Neural cell (in vitro differentiated cells): ENCODE measurements around the gene OR2V1. TPM values are rescaled to one million over a fixed set of nuclear protein-coding genes. Genes with fewer than 3 reads are reported as not detected.

Experiments
- H2AFZ ChIP-seq: fragments of 200-600, 300-800 bp; sonication (generic), shearing (Covaris generic); 2 replicates; pipeline ENCODE4 v1.6.0; 2014; ENCODE audit warnings: low read depth, mild to moderate bottlenecking, antibody characterized with exemption, low read length, moderate library complexity
- H3F3A ChIP-seq: fragments of 200-600 bp; shearing (Covaris generic); 2 replicates; pipeline ENCODE4 v1.6.1; 2016; ENCODE audit warnings: mild to moderate bottlenecking, moderate library complexity, mixed read lengths, antibody characterized with exemption, low read length; ENCODE audit not compliant: insufficient read depth, poor library complexity, severe bottlenecking
- H3K27ac ChIP-seq: fragments of 200-600, 300-800 bp; sonication (generic), shearing (Covaris generic); 2 replicates; pipeline ENCODE4 v1.5.1; 2014; ENCODE audit warnings: mild to moderate bottlenecking, low read length, moderate library complexity
- H3K27me3 ChIP-seq: fragments of 300-800, 200-600 bp; sonication (generic), shearing (Covaris generic); 2 replicates; pipeline ENCODE4 v1.6.0; 2014; ENCODE audit warnings: mild to moderate bottlenecking, low read depth, low read length, moderate library complexity; ENCODE audit not compliant: insufficient read depth
- H3K36me3 ChIP-seq: fragments of 300-800, 200-600 bp; sonication (generic), shearing (Covaris generic); 2 replicates; pipeline ENCODE4 v1.5.1; 2014; ENCODE audit warnings: mild to moderate bottlenecking, antibody characterized with exemption, low read length, moderate library complexity; ENCODE audit not compliant: insufficient read depth
- H3K4me2 ChIP-seq: fragments of 300-800, 200-600 bp; sonication (generic), shearing (Covaris generic); 2 replicates; pipeline ENCODE4 v1.6.0; 2014; ENCODE audit warnings: mild to moderate bottlenecking, low read length
- H3K4me3 ChIP-seq: fragments of 300-800, 200-600 bp; sonication (generic), shearing (Covaris generic); 2 replicates; pipeline ENCODE4 v1.5.1; 2014; ENCODE audit warnings: mild to moderate bottlenecking, low read length, moderate library complexity
- H3K79me2 ChIP-seq: fragments of 200-600 bp; shearing (Covaris generic); replicated peaks from 2 replicates; pipeline ENCODE4 v1.6.0; 2014; ENCODE audit warnings: mild to moderate bottlenecking, low read length, moderate library complexity; ENCODE audit not compliant: insufficient read depth
- H3K9ac ChIP-seq: fragments of 300-800, 200-600 bp; sonication (generic), shearing (Covaris generic); 2 replicates; pipeline ENCODE4 v1.6.1; 2016; ENCODE audit warnings: mild to moderate bottlenecking, low read length, mixed read lengths
- H3K9me2 ChIP-seq: fragments of 200-600 bp; shearing (Covaris generic); 2 replicates; pipeline ENCODE4 v1.6.1; 2016; ENCODE audit warnings: mild to moderate bottlenecking, low read length, mixed read lengths; ENCODE audit not compliant: insufficient read depth
- H3K9me3 ChIP-seq: fragments of 200-600, 300-800 bp; sonication (generic), shearing (Covaris generic); 2 replicates; pipeline ENCODE4 v1.6.1; 2016; ENCODE audit warnings: mild to moderate bottlenecking, mixed run types, low read length, moderate library complexity, mixed read lengths
- H4K20me1 ChIP-seq: fragments of 200-600 bp; shearing (Covaris generic); 2 replicates; pipeline ENCODE4 v1.6.1; 2016; ENCODE audit warnings: mild to moderate bottlenecking, mixed run types; ENCODE audit not compliant: insufficient read depth
- EP300 ChIP-seq: fragments of 450-650 bp; conservative IDR thresholded peaks from 2 replicates; pipeline ENCODE4 v1.6.1; 2014; ENCODE audit warnings: antibody characterized with exemption, mild to moderate bottlenecking, moderate library complexity; ENCODE audit not compliant: poor library complexity, severe bottlenecking
- EZH2 ChIP-seq: fragments of 200-600, 300-800 bp; shearing (Covaris generic), sonication (generic); IDR thresholded peaks from 2 replicates; pipeline ENCODE4 v1.6.1; 2014; ENCODE audit warnings: antibody characterized with exemption, low read length, borderline replicate concordance, mild to moderate bottlenecking; ENCODE audit not compliant: insufficient read depth, poor library complexity, severe bottlenecking
- MXI1 ChIP-seq: fragments of 450-650 bp; conservative IDR thresholded peaks from 2 replicates; pipeline ENCODE4 v1.6.1; 2014; ENCODE audit warnings: antibody characterized with exemption, mild to moderate bottlenecking; ENCODE audit not compliant: poor library complexity, severe bottlenecking
- POLR2AphosphoS5 ChIP-seq: IDR thresholded peaks from 2 replicates; pipeline ENCODE4 v1.6.1; 2012
- RAD21 ChIP-seq: fragments of 450-650 bp; conservative IDR thresholded peaks from 2 replicates; pipeline ENCODE4 v1.6.1; 2014; ENCODE audit warnings: antibody characterized with exemption, mild to moderate bottlenecking, moderate library complexity
- REST ChIP-seq: IDR thresholded peaks from 2 replicates; pipeline ENCODE4 v1.6.1; 2012; ENCODE audit warnings: borderline replicate concordance
- SMC3 ChIP-seq: fragments of 450-650 bp; conservative IDR thresholded peaks from 2 replicates; pipeline ENCODE4 v1.6.1; 2014; ENCODE audit warnings: antibody characterized with exemption, mild to moderate bottlenecking, moderate library complexity; ENCODE audit not compliant: poor library complexity
- TAF1 ChIP-seq: IDR thresholded peaks from 2 replicates; pipeline ENCODE4 v1.6.1; 2012; ENCODE audit warnings: low read depth
- polyA plus RNA-seq: library from polyadenylated mRNA; depleted of rRNA; stranded (reverse); fragments of >200 nt; gene quantifications from 2 replicates; pipeline ENCODE4 v1.2.3, GENCODE V29; 2014
- TF ChIP-seq, protein P1 (sequence below): fragments of 450-650 bp; IDR thresholded peaks from 2 replicates; pipeline ENCODE4 v1.5.1; 2014; ENCODE audit warnings: antibody characterized with exemption, mild to moderate bottlenecking, moderate library complexity; ENCODE audit not compliant: poor library complexity, severe bottlenecking

The OR2V1 gene
- polyA plus RNA-seq, 1 donor from 2014 or later = not detected

DNA sequence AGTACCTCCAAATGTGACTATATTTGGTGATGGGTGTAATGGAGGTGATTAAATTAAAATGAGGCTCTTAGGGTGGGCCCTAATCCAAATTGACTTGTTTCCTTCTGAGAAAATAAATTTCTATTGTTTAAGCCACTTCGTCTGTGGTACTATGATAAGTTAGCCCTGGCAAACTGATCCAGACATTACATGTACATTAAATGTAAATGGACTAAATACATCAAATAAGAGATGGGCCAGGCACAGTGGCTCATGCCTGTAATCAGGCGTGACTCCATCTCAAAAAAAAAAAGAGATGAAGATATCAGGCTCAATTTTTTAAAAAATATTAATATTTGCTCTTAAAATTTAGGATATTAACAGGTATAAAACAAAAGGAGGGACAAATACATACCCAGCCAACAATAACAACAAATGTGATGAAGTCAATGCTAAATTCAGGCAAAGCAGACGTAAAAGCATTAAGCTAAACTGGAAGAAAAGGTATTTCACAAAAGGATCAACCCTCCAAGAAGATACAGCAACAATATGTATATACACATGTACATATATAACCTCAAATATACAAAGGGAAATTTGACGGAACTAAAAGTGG is 5.5 kb upstream of the OR2V1 start:
- Histone ChIP-seq H3K27me3 (no peaks in the 10 kb centered on the region), H3K4me3 (no peak overlapping the region), H4K20me1 (no peaks in the 10 kb centered on the region), H3K4me2 (no peak overlapping the region), H3K9me3 (no peaks in the 10 kb centered on the region), H3K79me2 (no peaks in the 10 kb centered on the region), H3F3A (no peaks in the 10 kb centered on the region), H3K36me3 (no peaks in the 10 kb centered on the region), H3K9ac (no peak overlapping the region), H3K9me2 (no peaks in the 10 kb centered on the region), H3K27ac (no peak overlapping the region), H2AFZ (no peak overlapping the region)
- TF ChIP-seq SMC3 (no peak), REST (no peak), MXI1 (no peak), EZH2 (no peak), TAF1 (no peak), RAD21 (no peak), POLR2AphosphoS5 (no peak), EP300 (no peak)
- TF ChIP-seq, protein P1, sequence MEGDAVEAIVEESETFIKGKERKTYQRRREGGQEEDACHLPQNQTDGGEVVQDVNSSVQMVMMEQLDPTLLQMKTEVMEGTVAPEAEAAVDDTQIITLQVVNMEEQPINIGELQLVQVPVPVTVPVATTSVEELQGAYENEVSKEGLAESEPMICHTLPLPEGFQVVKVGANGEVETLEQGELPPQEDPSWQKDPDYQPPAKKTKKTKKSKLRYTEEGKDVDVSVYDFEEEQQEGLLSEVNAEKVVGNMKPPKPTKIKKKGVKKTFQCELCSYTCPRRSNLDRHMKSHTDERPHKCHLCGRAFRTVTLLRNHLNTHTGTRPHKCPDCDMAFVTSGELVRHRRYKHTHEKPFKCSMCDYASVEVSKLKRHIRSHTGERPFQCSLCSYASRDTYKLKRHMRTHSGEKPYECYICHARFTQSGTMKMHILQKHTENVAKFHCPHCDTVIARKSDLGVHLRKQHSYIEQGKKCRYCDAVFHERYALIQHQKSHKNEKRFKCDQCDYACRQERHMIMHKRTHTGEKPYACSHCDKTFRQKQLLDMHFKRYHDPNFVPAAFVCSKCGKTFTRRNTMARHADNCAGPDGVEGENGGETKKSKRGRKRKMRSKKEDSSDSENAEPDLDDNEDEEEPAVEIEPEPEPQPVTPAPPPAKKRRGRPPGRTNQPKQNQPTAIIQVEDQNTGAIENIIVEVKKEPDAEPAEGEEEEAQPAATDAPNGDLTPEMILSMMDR = no peak

DNA sequence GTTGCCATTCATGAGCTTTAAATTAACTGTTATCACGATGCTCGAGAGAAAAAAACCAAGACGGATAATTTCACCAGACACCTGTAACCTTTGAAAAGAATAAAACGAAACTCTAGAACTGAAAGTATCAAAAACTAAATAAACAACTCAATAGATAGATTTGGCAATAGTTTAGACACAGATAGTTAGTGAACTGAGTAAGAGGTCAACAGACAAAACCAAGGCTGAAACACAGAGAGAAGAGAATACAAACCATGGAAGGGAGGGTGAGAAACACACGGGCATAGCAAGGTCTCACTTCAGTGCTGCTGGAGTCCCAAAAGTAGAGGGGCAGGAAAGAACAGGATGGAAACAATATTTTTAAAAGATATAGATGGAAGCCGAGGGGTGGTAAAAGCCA is 3.3 kb upstream of the OR2V1 start:
- no peak overlapping the region for H3K27ac ChIP-seq
- H2AFZ ChIP-seq = no peak overlapping the region
- no peaks in the 10 kb centered on the region for H3K36me3 ChIP-seq
- H3K27me3 ChIP-seq = no peaks in the 10 kb centered on the region
- H3K9ac ChIP-seq = no peak overlapping the region
- H3K9me2 ChIP-seq = no peaks in the 10 kb centered on the region
- no peaks in the 10 kb centered on the region for H3F3A ChIP-seq
- H3K4me3 ChIP-seq = no peak overlapping the region
- no peak overlapping the region for H3K4me2 ChIP-seq
- H4K20me1 ChIP-seq = no peaks in the 10 kb centered on the region
- H3K9me3 ChIP-seq = no peaks in the 10 kb centered on the region
- H3K79me2 ChIP-seq = no peaks in the 10 kb centered on the region
- TF ChIP-seq SMC3 = no peak
- TF ChIP-seq, protein P1 = no peak
- no peak for TF ChIP-seq RAD21
- TF ChIP-seq REST = no peak
- TF ChIP-seq MXI1 = no peak
- no peak for TF ChIP-seq EP300
- no peak for TF ChIP-seq TAF1
- TF ChIP-seq POLR2AphosphoS5 = no peak
- TF ChIP-seq EZH2 = no peak
